Stomach smooth muscle (tissue), 2 donors: ENCODE results near the gene PF4V1.
A peak's percentile ranks its signal among the peaks of the same experiment; 100 is the strongest.

Experiments
- H3K27ac ChIP-seq: one replicate; pipeline ENCODE4 v1.7.0; 2013; ENCODE audit warnings: mild to moderate bottlenecking, low read length, inconsistent platforms
- H3K27me3 ChIP-seq, 2 donors: one replicate each; pipeline ENCODE4 v1.7.0; 2013; ENCODE audit warnings: low read length in 2 of 2; ENCODE audit not compliant: insufficient read depth in 2 of 2, control insufficient read depth in 1 of 2
- H3K36me3 ChIP-seq, 2 donors: one replicate each; pipeline ENCODE4 v1.7.0; 2013; ENCODE audit warnings: low read length in 2 of 2; ENCODE audit not compliant: control insufficient read depth in 2 of 2, insufficient read depth in 2 of 2
- H3K4me1 ChIP-seq: one replicate; pipeline ENCODE4 v1.7.0; 2013; ENCODE audit warnings: low read length; ENCODE audit not compliant: control insufficient read depth, insufficient read depth
- H3K4me3 ChIP-seq, 2 donors: one replicate each; pipeline ENCODE4 v1.7.0; 2013; ENCODE audit warnings: low read length in 2 of 2
- H3K9ac ChIP-seq, 2 donors: one replicate each; pipeline ENCODE4 v1.7.0; 2013; ENCODE audit warnings: low read length in 2 of 2, mild to moderate bottlenecking in 1 of 2
- H3K9me3 ChIP-seq, 2 donors: one replicate each; pipeline ENCODE4 v1.7.0; 2013; ENCODE audit warnings: low read length in 2 of 2; ENCODE audit not compliant: control insufficient read depth in 2 of 2
- donor health status: healthy.
- donor health status: Pancreatic carcinoma.

PF4V1 gene

GRCh38 chr4:73828956-73829355 lies 24.1 kb upstream of the PF4V1 start:
- Histone ChIP-seq H3K4me1 (no peaks in the 10 kb centered on the region), H3K9me3 (no peaks in the 10 kb centered on the region), H3K27me3 (no peaks in the 10 kb centered on the region), H3K36me3 (no peaks in the 10 kb centered on the region), H3K4me3 (no peak overlapping the region), H3K9ac (no peak overlapping the region), H3K27ac (no peak overlapping the region)

GRCh38 chr4:73831569-73831968 lies 21.5 kb upstream of the PF4V1 start:
- H3K9me3 ChIP-seq: no peaks in the 10 kb centered on the region
- no peak overlapping the region for H3K27ac ChIP-seq
- no peaks in the 10 kb centered on the region for H3K36me3 ChIP-seq
- peaks cover 1% of the 10 kb centered on the region for H3K4me1 ChIP-seq
- H3K27me3 ChIP-seq: peaks cover 0 to under 1% of the 10 kb centered on the region in 2 donors
- no peak overlapping the region for H3K9ac ChIP-seq
- H3K4me3 ChIP-seq: no peak overlapping the region

GRCh38 chr4:73832651-73833237 lies 20.4 kb upstream of the PF4V1 start:
- H3K27ac ChIP-seq: no peak overlapping the region
- H3K4me1 ChIP-seq: peaks cover 4% of the 10 kb centered on the region
- no peak overlapping the region for H3K9ac ChIP-seq
- no peaks in the 10 kb centered on the region for H3K9me3 ChIP-seq
- H3K4me3 ChIP-seq: no peak overlapping the region
- H3K36me3 ChIP-seq: no peaks in the 10 kb centered on the region
- peaks cover 3 to 11% of the 10 kb centered on the region in 2 donors for H3K27me3 ChIP-seq

- Histone ChIP-seq H3K36me3 (no peaks in the 10 kb centered on the region), H3K27ac (no peak within 1 kb of the TSS), H3K9ac (no peak within 1 kb of the TSS)
These were observed 16.5 kb upstream of the PF4V1 start, which contains the start of gene CXCL6 for GRCh38 chr4:73836373-73837279. Gene CXCL6, plus strand, starts transcription at chr4:73836678. Its CDS starts 73 bp downstream, at chr4:73836751.

GRCh38 chr4:73839071-73839470 lies 14.0 kb upstream of the PF4V1 start:
- H3K4me1 ChIP-seq: peaks cover 4% of the 10 kb centered on the region
- H3K27ac ChIP-seq: no peak overlapping the region
- no peaks in the 10 kb centered on the region for H3K36me3 ChIP-seq
- no peak overlapping the region for H3K4me3 ChIP-seq
- peaks cover 3 to 15% of the 10 kb centered on the region in 2 donors for H3K27me3 ChIP-seq
- no peak overlapping the region for H3K9ac ChIP-seq
- H3K9me3 ChIP-seq: no peaks in the 10 kb centered on the region

More at GRCh38 chr4:73836373-73837279, 16.5 kb upstream of the PF4V1 start, which contains the start of gene CXCL6:
- peaks cover 3 to 15% of the 10 kb centered on the region in 2 donors for H3K27me3 ChIP-seq
- H3K9me3 ChIP-seq: no peaks in the 10 kb centered on the region
- peaks cover 4% of the 10 kb centered on the region for H3K4me1 ChIP-seq
- H3K4me3 ChIP-seq: peak within 1 kb of the TSS in 1 of 2 donors; percentile 59

GRCh38 chr4:73839715-73840114 lies 13.4 kb upstream of the PF4V1 start:
- Histone ChIP-seq H3K4me3 (no peak overlapping the region), H3K36me3 (no peaks in the 10 kb centered on the region), H3K9ac (no peak overlapping the region), H3K27me3 (peaks cover 3 to 15% of the 10 kb centered on the region in 2 donors), H3K4me1 (peaks cover 4% of the 10 kb centered on the region), H3K27ac (no peak overlapping the region), H3K9me3 (no peaks in the 10 kb centered on the region)

- Histone ChIP-seq H3K4me1 (peaks cover 4% of the 10 kb centered on the region), H3K9me3 (no peaks in the 10 kb centered on the region), H3K27me3 (peaks cover 3 to 15% of the 10 kb centered on the region in 2 donors), H3K27ac (no peak overlapping the region), H3K4me3 (no peak overlapping the region), H3K36me3 (no peaks in the 10 kb centered on the region), H3K9ac (no peak overlapping the region)
These were observed 11.7 kb upstream of the PF4V1 start for GRCh38 chr4:73841243-73841925.

- Histone ChIP-seq H3K9me3 (no peaks in the 10 kb centered on the region), H3K4me3 (no peak overlapping the region), H3K9ac (no peak overlapping the region), H3K27ac (no peak overlapping the region), H3K4me1 (no peaks in the 10 kb centered on the region), H3K27me3 (peaks cover 0 to 5% of the 10 kb centered on the region in 2 donors), H3K36me3 (no peaks in the 10 kb centered on the region)
These were observed 10.4 kb upstream of the PF4V1 start for GRCh38 chr4:73842696-73843095.

GRCh38 chr4:73843369-73843768 lies 9.7 kb upstream of the PF4V1 start:
- Histone ChIP-seq H3K4me1 (no peaks in the 10 kb centered on the region), H3K9ac (no peak overlapping the region), H3K36me3 (no peaks in the 10 kb centered on the region), H3K27me3 (no peaks in the 10 kb centered on the region), H3K27ac (no peak overlapping the region), H3K4me3 (no peak overlapping the region), H3K9me3 (no peaks in the 10 kb centered on the region)

GRCh38 chr4:73844345-73844744 lies 8.8 kb upstream of the PF4V1 start:
- Histone ChIP-seq H3K36me3 (no peaks in the 10 kb centered on the region), H3K27me3 (no peaks in the 10 kb centered on the region), H3K27ac (no peak overlapping the region), H3K9ac (no peak overlapping the region), H3K9me3 (no peaks in the 10 kb centered on the region), H3K4me3 (no peak overlapping the region), H3K4me1 (no peaks in the 10 kb centered on the region)
